ENCODE data around the gene TRPM5.

The TRPM5 gene

DNA sequence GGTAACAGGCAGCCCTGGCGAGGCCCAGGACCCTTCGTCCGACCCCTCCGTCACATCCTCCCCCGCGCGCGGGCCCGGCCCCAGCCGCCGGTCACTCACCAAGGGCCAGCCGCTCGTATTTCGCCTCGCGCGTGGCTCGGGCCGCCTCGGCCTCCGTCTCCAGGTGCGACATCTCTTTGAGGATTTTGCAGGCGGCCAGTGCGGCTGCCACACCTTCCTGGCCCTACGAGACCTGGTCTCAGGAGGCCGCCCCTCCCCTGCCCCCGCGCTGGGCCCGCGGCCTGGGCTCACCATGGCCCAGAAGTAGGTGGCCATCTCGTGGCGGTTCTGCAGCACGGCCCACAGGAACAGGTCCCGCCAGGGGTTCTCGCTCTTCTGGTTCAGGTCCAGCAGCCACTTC lies 29.7 kb downstream of the TRPM5 start:
- Histone ChIP-seq H3K27me3 (ENCODE audit: insufficient read depth, poor library complexity, severe bottlenecking) (no peaks in the 10 kb centered on the region), H3K27ac (replicated peaks) (no peak overlapping the region), H3K4me3 (replicated peaks; ENCODE audit: insufficient read depth, low read length) (no peak overlapping the region)
- DNase-seq (ENCODE audit: low read depth in 1 of 2, low spot score in 1 of 2): no peak
- no peak for TF ChIP-seq GABPA (IDR thresholded peaks at IDR 0.05; ENCODE audit: low read depth)
- no peak for TF ChIP-seq CTCF (IDR thresholded peaks at IDR 0.05; ENCODE audit: insufficient read depth, low read length)
- TF ChIP-seq SPI1 (IDR thresholded peaks at IDR 0.05; ENCODE audit: borderline replicate concordance, low read depth): no peak
- no peak for TF ChIP-seq POLR2AphosphoS5 (IDR thresholded peaks at IDR 0.05; ENCODE audit: low read depth)
- TF ChIP-seq REST (IDR thresholded peaks at IDR 0.05; ENCODE audit: insufficient replicate concordance, low read depth): no peak

- DNase-seq (ENCODE audit: low read depth in 1 of 2, low spot score in 1 of 2): no peak
- no peak overlapping the region for H3K4me3 ChIP-seq (replicated peaks; ENCODE audit: insufficient read depth, low read length)
- TF ChIP-seq SPI1 (IDR thresholded peaks at IDR 0.05; ENCODE audit: borderline replicate concordance, low read depth) (0 out of 2 replicates have a peak, but pooled peaks have one; percentile 4), REST (IDR thresholded peaks at IDR 0.05; ENCODE audit: insufficient replicate concordance, low read depth) (no peak), POLR2AphosphoS5 (IDR thresholded peaks at IDR 0.05; ENCODE audit: low read depth) (no peak)
These were observed 30.4 kb downstream of the TRPM5 start for GRCh38 chr11:2413742-2414579.

DNA sequence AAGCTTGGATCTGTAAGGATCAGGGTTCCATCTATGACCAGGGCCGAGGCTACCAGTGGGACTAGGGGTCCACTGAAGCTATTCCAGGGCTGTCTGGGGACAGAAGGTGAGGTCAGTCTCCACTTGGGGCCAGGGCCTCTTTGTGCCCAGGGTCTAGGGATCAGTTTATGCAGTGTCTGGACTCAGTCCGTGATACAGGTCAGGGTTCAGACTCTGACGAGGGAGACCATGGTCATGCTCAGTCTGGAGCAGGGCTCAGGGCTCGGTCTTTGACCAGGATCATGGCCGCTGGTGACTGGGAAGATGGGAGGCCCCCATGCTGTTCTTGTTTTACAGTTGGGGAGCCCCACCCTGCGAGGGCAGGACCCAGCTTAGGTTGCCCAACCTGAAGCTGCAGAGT lies 32.0 kb downstream of the TRPM5 start:
- Histone ChIP-seq H3K27ac (replicated peaks) (no peak overlapping the region), H3K4me3 (replicated peaks; ENCODE audit: insufficient read depth, low read length) (no peak overlapping the region), H3K27me3 (ENCODE audit: insufficient read depth, poor library complexity, severe bottlenecking) (no peaks in the 10 kb centered on the region)
- no peak for DNase-seq (ENCODE audit: low read depth in 1 of 2, low spot score in 1 of 2)
- TF ChIP-seq GABPA (IDR thresholded peaks at IDR 0.05; ENCODE audit: low read depth) (no peak), CTCF (IDR thresholded peaks at IDR 0.05; ENCODE audit: insufficient read depth, low read length) (no peak), REST (IDR thresholded peaks at IDR 0.05; ENCODE audit: insufficient replicate concordance, low read depth) (no peak), POLR2AphosphoS5 (IDR thresholded peaks at IDR 0.05; ENCODE audit: low read depth) (no peak), SPI1 (IDR thresholded peaks at IDR 0.05; ENCODE audit: borderline replicate concordance, low read depth) (no peak)

More at GRCh38 chr11:2413742-2414579, 30.4 kb downstream of the TRPM5 start:
- Histone ChIP-seq H3K27me3 (ENCODE audit: insufficient read depth, poor library complexity, severe bottlenecking) (no peaks in the 10 kb centered on the region), H3K27ac (replicated peaks) (no peak overlapping the region)

Data from HL-60 (cell line).